WERI-Rb-1 (cell line): ENCODE results near the gene MYO1A.

Experiments used
- DNase-seq: peaks from one replicate; pipeline ENCODE4 v3.0.0-alpha.2; 2020
- H3K27ac ChIP-seq: fragments of 250-450 bp; sonication (Bioruptor Pico); 2 replicates; pipeline ENCODE4 v1.5.1; 2020; ENCODE audit warnings: mild to moderate bottlenecking, moderate library complexity
- H3K27me3 ChIP-seq: fragments of 250-450 bp; sonication (Bioruptor Pico); 2 replicates; pipeline ENCODE4 v1.5.1; 2021; ENCODE audit warnings: mild to moderate bottlenecking, low read depth, moderate library complexity; ENCODE audit not compliant: insufficient read depth, severe bottlenecking
- H3K36me3 ChIP-seq: fragments of 250-450 bp; sonication (Bioruptor Pico); 2 replicates; pipeline ENCODE4 v1.5.1; 2020; ENCODE audit warnings: mild to moderate bottlenecking, moderate library complexity
- H3K4me3 ChIP-seq: 2 replicates; pipeline ENCODE4 v1.5.1; 2011; ENCODE audit warnings: low read depth, mild to moderate bottlenecking, control low read depth, low read length
- H3K9me3 ChIP-seq: fragments of 250-450 bp; sonication (Bioruptor Pico); 2 replicates; pipeline ENCODE4 v1.5.1; 2021; ENCODE audit warnings: mild to moderate bottlenecking, moderate library complexity; ENCODE audit not compliant: severe bottlenecking
- CTCF ChIP-seq: IDR thresholded peaks from 2 replicates; pipeline ENCODE4 v1.5.1; 2011; ENCODE audit warnings: low read depth, mild to moderate bottlenecking, control low read depth, inconsistent platforms, low read length

Gene MYO1A

GRCh38 chr12:57049890-57050289 lies at the start of gene MYO1A:
Gene MYO1A (minus strand): TSS chr12:57050129. CDS start chr12:57048323, 1,806 bp downstream.
- H3K27me3 ChIP-seq = no peaks in the 10 kb centered on the region
- DNase-seq = no peak
- no peaks in the 10 kb centered on the region for H3K36me3 ChIP-seq
- no peak within 1 kb of the TSS for H3K27ac ChIP-seq
- H3K9me3 ChIP-seq = no peaks in the 10 kb centered on the region
- no peak within 1 kb of the TSS for H3K4me3 ChIP-seq
- no peak for TF ChIP-seq CTCF

- TF ChIP-seq CTCF = no peak
- DNase-seq = no peak
- Histone ChIP-seq H3K4me3 (no peak overlapping the region), H3K9me3 (no peaks in the 10 kb centered on the region), H3K36me3 (peaks cover 15% of the 10 kb centered on the region), H3K27me3 (no peaks in the 10 kb centered on the region), H3K27ac (no peak overlapping the region)
Measured at GRCh38 chr12:57099047-57099714, 49.3 kb upstream of the MYO1A start.

DNA sequence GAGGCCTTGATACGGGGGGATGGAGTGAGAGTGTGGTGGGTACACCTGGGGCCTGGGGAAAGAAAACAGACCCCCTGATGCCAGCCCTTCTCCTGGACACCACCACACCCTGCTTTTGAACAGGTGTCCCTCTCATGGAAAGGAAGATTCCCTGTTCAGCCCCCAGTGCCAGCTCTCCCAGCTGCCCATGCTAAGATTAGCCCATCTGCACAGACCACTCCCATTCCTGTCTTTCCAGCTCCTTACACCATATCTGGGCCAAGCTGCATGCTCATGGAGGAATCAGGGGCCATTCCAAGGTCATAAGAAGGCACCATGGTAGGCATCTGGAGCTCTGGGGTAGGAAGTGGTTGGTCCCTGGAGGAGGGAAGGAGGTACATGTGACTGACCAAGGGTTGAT lies 48.6 kb upstream of the MYO1A start:
- no peaks in the 10 kb centered on the region for H3K27me3 ChIP-seq
- TF ChIP-seq CTCF = no peak
- H3K36me3 ChIP-seq = peaks cover 16% of the 10 kb centered on the region
- no peaks in the 10 kb centered on the region for H3K9me3 ChIP-seq
- DNase-seq = no peak
- no peak overlapping the region for H3K27ac ChIP-seq
- H3K4me3 ChIP-seq = no peak overlapping the region

GRCh38 chr12:57097554-57097835 lies 47.6 kb upstream of the MYO1A start:
- no peak for DNase-seq
- no peak overlapping the region for H3K4me3 ChIP-seq
- peaks cover 24% of the 10 kb centered on the region for H3K36me3 ChIP-seq
- no peak overlapping the region for H3K27ac ChIP-seq
- H3K9me3 ChIP-seq = no peaks in the 10 kb centered on the region
- no peaks in the 10 kb centered on the region for H3K27me3 ChIP-seq
- TF ChIP-seq CTCF = no peak

DNA sequence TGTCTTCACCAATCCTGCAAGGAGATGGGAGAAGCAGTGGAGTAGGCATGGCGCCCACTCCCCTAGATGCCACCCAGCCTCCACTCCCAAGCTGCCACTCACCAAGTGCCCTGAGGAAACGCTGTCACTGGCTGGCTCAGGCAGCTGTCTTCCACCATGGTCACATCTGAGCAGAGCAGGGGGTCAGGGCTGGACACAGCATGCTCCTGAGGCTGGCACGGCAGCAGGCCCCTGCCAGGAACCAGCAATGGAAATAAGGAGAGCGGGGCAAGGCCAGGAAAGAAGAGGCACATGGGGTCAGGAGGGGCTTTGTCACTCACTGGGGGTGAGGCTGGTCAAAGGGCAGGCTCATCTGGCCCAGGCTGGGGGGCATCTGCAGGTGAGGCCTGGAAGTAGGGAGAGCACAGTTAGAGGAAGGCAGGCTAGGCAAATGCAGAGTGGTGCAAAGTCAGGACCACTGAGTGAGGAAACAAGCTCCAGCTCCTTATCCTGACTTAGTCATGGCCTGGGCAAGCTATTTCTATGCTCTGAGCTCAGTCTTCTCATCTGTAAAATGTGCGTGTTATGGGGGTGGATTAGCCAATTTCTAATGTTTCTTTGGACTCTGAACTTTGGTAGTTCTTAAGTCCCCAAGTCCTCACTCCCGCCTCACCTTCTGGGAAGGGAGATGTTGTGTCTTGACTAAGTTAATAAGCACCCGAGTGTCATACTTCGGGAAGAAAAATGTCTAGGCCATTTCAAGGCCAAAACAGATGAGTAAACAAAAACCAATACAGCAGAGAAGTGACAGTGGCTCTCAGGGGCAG lies 47.0 kb upstream of the MYO1A start:
- H3K4me3 ChIP-seq = no peak overlapping the region
- peaks cover 29% of the 10 kb centered on the region for H3K36me3 ChIP-seq
- no peaks in the 10 kb centered on the region for H3K9me3 ChIP-seq
- no peak for TF ChIP-seq CTCF
- H3K27ac ChIP-seq = peak overlapping the region; percentile 56
- no peaks in the 10 kb centered on the region for H3K27me3 ChIP-seq
- DNase-seq = no peak
